ENCODE data around the gene TMEM38A. TPM values are rescaled to one million over a fixed set of nuclear protein-coding genes. Genes with fewer than 3 reads are reported as not detected.

The TMEM38A gene
- total and polyA plus RNA-seq, 3 donors from 2014 or later: 12.5 to 18.8 (median 17.7) TPM

DNA sequence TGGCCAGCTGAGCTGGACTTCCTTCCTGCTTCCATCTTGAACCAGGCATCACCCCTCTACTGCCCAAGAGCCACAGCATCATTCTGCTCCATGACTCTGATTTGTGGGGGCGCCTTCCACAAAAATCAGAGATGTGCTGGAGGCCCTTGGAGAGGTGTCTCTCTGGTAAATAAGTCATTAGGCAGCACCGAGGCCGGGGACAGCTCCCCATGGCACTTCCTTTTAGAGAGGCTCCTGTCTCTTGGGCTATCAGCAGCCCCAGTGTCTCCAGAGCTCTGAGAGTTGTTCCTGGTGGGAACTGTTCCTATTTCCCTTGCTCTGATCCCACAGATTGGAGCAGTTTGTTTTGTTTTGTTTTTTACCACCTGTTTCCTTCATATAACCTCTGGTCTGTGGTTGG is 78.6 kb downstream of the TMEM38A start:
- Histone ChIP-seq H3K27ac (no peak overlapping the region), H3K36me3 (ENCODE audit: low read depth, missing control alignments) (no peaks in the 10 kb centered on the region), H3K4me1 (no peaks in the 10 kb centered on the region), H3K27me3 (no peaks in the 10 kb centered on the region), H3K4me3 (no peak overlapping the region), H3K9me3 (no peaks in the 10 kb centered on the region)
- intact Hi-C loops (cut with DNase I; ENCODE audit: low total_unique reads): no loop called here
- WGBS, 2 donors: 46 to 61% methylated on average over 3 of the region's 3 CpGs
- no peak for TF ChIP-seq POLR2A (IDR thresholded peaks at IDR 0.05)
- TF ChIP-seq, protein P1, sequence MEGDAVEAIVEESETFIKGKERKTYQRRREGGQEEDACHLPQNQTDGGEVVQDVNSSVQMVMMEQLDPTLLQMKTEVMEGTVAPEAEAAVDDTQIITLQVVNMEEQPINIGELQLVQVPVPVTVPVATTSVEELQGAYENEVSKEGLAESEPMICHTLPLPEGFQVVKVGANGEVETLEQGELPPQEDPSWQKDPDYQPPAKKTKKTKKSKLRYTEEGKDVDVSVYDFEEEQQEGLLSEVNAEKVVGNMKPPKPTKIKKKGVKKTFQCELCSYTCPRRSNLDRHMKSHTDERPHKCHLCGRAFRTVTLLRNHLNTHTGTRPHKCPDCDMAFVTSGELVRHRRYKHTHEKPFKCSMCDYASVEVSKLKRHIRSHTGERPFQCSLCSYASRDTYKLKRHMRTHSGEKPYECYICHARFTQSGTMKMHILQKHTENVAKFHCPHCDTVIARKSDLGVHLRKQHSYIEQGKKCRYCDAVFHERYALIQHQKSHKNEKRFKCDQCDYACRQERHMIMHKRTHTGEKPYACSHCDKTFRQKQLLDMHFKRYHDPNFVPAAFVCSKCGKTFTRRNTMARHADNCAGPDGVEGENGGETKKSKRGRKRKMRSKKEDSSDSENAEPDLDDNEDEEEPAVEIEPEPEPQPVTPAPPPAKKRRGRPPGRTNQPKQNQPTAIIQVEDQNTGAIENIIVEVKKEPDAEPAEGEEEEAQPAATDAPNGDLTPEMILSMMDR (IDR thresholded peaks at IDR 0.05): no peak
- no peak for DNase-seq

Small RNAs within 50 kb of the gene (small RNA-seq; reads per million reads assigned to genes)
- 0 reads per million in 2 donors for gene AC008737.2

Other genes starting within 250 kb of the TMEM38A start
- 10 to 100 TPM; 51.8 to 55.8 TPM for gene EPS15L1, start 189.2 kb upstream of the TMEM38A start, total RNA-seq
- gene EPS15L1, start 189.2 kb upstream of the TMEM38A start, polyA plus RNA-seq (ENCODE audit: insufficient read depth, low read depth, low replicate concordance): 36.5 TPM
- 10 to 100 TPM; 40.6 to 75.7 TPM for gene CALR3, start 165.0 kb upstream of the TMEM38A start, total RNA-seq
- gene CALR3, start 165.0 kb upstream of the TMEM38A start, polyA plus RNA-seq (ENCODE audit: insufficient read depth, low read depth, low replicate concordance): 102 TPM
- gene C19orf44, start 164.7 kb upstream of the TMEM38A start, total RNA-seq: 10 to 100 TPM; 13.6 to 35.4 TPM
- 40.9 TPM for gene C19orf44, start 164.7 kb upstream of the TMEM38A start, polyA plus RNA-seq (ENCODE audit: insufficient read depth, low read depth, low replicate concordance)
- gene CHERP, start 118.7 kb upstream of the TMEM38A start, total RNA-seq: 10 to 100 TPM; 46.5 to 51.3 TPM
- gene CHERP, start 118.7 kb upstream of the TMEM38A start, polyA plus RNA-seq (ENCODE audit: insufficient read depth, low read depth, low replicate concordance): 49.3 TPM
- 10 to 100 TPM; 54.0 to 56.3 TPM for gene SLC35E1, start 88.7 kb upstream of the TMEM38A start, total RNA-seq
- 20.3 TPM for gene SLC35E1, start 88.7 kb upstream of the TMEM38A start, polyA plus RNA-seq (ENCODE audit: insufficient read depth, low read depth, low replicate concordance)
- 10 to 100 TPM; 66.1 to 66.5 TPM for gene MED26, start 32.9 kb upstream of the TMEM38A start, total RNA-seq
- gene MED26, start 32.9 kb upstream of the TMEM38A start, polyA plus RNA-seq (ENCODE audit: insufficient read depth, low read depth, low replicate concordance): 80.8 TPM
- 100 to 1,000 TPM; 115 to 119 TPM for gene SMIM7, start 995 bp upstream of the TMEM38A start, total RNA-seq
- gene SMIM7, start 995 bp upstream of the TMEM38A start, polyA plus RNA-seq (ENCODE audit: insufficient read depth, low read depth, low replicate concordance): 105 TPM
- gene NWD1, start 58.7 kb downstream of the TMEM38A start, total RNA-seq: 1 to 10 TPM; 1.9 to 2.4 TPM
- gene NWD1, start 58.7 kb downstream of the TMEM38A start, polyA plus RNA-seq (ENCODE audit: insufficient read depth, low read depth, low replicate concordance): 6.0 TPM
- 100 to 1,000 TPM; 231 to 283 TPM for gene SIN3B, start 168.3 kb downstream of the TMEM38A start, total RNA-seq
- 70.6 TPM for gene SIN3B, start 168.3 kb downstream of the TMEM38A start, polyA plus RNA-seq (ENCODE audit: insufficient read depth, low read depth, low replicate concordance)
- 1 to 10 TPM; 4.6 to 6.9 TPM for gene F2RL3, start 227.9 kb downstream of the TMEM38A start, total RNA-seq
- 4.4 TPM for gene F2RL3, start 227.9 kb downstream of the TMEM38A start, polyA plus RNA-seq (ENCODE audit: insufficient read depth, low read depth, low replicate concordance)

Measured in testis (tissue), 3 donors.